ENCODE results near the gene MORN1. TPM values are rescaled to one million over a fixed set of nuclear protein-coding genes. Genes with fewer than 3 reads are reported as not detected.

The MORN1 gene
- total and polyA plus RNA-seq, 8 donors, result 2.6 to 18.1 (median 5.7) TPM

DNA sequence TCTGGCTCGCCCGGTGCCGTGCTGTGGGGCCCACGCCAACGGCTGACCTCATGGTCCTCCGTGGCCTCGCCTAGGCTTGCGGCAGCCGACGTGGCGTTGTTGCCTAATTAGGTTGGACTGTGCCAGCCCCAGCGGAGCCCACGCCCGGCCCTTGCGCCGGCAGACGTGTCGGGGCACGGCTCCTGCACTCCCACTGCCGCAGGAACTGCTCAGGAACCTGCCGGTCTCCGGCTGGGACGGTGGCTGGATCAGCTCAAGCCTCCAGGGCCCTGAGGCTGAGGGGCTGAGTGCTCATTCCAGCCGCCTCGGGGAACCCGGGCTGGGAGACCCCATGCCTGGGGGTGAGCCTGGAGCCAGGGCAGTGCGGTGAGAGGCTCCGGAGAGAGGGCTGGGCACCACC is 37.1 kb upstream of the MORN1 start:
- intact Hi-C loops (cut with DNase I; ENCODE audit: low total_unique reads), result no loop called here
- TF ChIP-seq POLR2A (IDR thresholded peaks at IDR 0.05) (no peak), POLR2AphosphoS5 (IDR thresholded peaks at IDR 0.05) (no peak), EP300 (IDR thresholded peaks at IDR 0.05) (no peak)
- TF ChIP-seq, protein P1, sequence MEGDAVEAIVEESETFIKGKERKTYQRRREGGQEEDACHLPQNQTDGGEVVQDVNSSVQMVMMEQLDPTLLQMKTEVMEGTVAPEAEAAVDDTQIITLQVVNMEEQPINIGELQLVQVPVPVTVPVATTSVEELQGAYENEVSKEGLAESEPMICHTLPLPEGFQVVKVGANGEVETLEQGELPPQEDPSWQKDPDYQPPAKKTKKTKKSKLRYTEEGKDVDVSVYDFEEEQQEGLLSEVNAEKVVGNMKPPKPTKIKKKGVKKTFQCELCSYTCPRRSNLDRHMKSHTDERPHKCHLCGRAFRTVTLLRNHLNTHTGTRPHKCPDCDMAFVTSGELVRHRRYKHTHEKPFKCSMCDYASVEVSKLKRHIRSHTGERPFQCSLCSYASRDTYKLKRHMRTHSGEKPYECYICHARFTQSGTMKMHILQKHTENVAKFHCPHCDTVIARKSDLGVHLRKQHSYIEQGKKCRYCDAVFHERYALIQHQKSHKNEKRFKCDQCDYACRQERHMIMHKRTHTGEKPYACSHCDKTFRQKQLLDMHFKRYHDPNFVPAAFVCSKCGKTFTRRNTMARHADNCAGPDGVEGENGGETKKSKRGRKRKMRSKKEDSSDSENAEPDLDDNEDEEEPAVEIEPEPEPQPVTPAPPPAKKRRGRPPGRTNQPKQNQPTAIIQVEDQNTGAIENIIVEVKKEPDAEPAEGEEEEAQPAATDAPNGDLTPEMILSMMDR (IDR thresholded peaks at IDR 0.05), result no peak
- Histone ChIP-seq H3K36me3 (no peaks in the 10 kb centered on the region), H3K9me3 (peaks cover 4 to 16% (median 13%) of the 10 kb centered on the region in 4 donors), H3K27ac (no peak overlapping the region), H3K4me3 (no peak overlapping the region), H3K27me3 (peaks cover 3 to 79% (median 29%) of the 10 kb centered on the region in 3 donors), H3K4me1 (no peaks in the 10 kb centered on the region)
- DNase-seq, result no peak
- WGBS, 5 donors, result 79 to 97% (median 92%) methylated on average over 10 to 28 of the region's 28 CpGs

DNA sequence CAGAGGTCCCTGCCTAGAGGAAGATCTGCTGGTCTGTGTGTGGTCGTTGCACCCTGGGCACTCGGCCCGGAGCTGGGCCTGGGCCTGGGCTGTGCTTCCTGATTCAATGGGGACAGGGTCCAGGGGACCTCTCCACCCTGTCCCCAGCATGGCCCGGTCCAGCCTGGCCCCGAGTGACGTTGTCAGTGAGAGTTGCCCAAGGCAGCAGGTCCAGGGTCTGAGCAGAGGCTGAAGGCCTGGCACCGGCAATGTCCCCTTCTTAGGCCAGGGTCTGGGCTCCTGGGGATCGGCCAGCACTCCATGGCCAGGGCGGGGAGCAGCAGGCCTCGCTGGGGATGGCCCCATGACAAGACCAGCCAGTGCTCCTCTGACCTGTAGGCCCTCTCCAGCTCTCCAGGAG is 36.6 kb upstream of the MORN1 start:
- Histone ChIP-seq H3K4me3 (no peak overlapping the region), H3K9me3 (peaks cover 6 to 21% (median 19%) of the 10 kb centered on the region in 4 donors), H3K27me3 (peaks cover 3 to 78% (median 24%) of the 10 kb centered on the region in 3 donors), H3K36me3 (no peaks in the 10 kb centered on the region), H3K4me1 (no peaks in the 10 kb centered on the region), H3K27ac (no peak overlapping the region)
- no peak for DNase-seq
- 63 to 82% (median 73%) methylated on average over 9 to 10 of the region's 10 CpGs; no CpG with 5 or more reads in 1 of the 5 donors for WGBS, 5 donors
- intact Hi-C loops (cut with DNase I; ENCODE audit: low total_unique reads), result no loop called here
- TF ChIP-seq POLR2A (IDR thresholded peaks at IDR 0.05), result no peak
- no peak for TF ChIP-seq EP300 (IDR thresholded peaks at IDR 0.05)
- TF ChIP-seq, protein P1 (IDR thresholded peaks at IDR 0.05), result no peak
- no peak for TF ChIP-seq POLR2AphosphoS5 (IDR thresholded peaks at IDR 0.05)

DNA sequence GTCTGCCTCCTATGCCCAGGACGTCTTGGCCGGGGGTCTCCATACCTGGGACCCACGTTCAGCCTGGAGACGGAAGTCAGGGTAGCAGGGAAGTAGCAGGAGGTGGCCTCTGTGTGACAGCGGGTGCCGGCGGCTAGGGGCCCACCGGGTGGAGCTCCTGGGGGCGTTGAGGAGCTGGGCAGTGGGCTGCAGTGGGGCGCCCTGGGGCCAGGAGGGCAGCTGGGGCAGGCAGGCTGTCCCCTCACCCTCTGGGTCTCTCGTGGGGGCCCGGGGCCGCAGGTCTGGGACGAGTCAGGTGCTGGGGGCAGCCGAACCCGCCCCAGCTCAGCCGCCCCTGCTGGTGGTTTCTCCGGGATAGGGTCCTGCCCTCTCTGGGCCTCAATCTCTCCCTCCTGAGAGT is 35.7 kb upstream of the MORN1 start:
- no peak for TF ChIP-seq POLR2AphosphoS5 (IDR thresholded peaks at IDR 0.05)
- TF ChIP-seq, protein P1 (IDR thresholded peaks at IDR 0.05), result no peak
- no peak for TF ChIP-seq EP300 (IDR thresholded peaks at IDR 0.05)
- no peak for TF ChIP-seq POLR2A (IDR thresholded peaks at IDR 0.05)
- H3K4me3 ChIP-seq, result no peak overlapping the region
- WGBS, 5 donors, result 72 to 88% (median 83%) methylated on average over 9 to 18 of the region's 18 CpGs
- intact Hi-C loops (cut with DNase I; ENCODE audit: low total_unique reads), result no loop called here
- H3K4me1 ChIP-seq, result no peaks in the 10 kb centered on the region
- no peaks in the 10 kb centered on the region for H3K36me3 ChIP-seq
- H3K27ac ChIP-seq, result no peak overlapping the region
- peaks cover 0 to 69% (median 19%) of the 10 kb centered on the region in 3 donors for H3K27me3 ChIP-seq
- DNase-seq, result no peak
- peaks cover 6 to 30% (median 24%) of the 10 kb centered on the region in 4 donors for H3K9me3 ChIP-seq

DNA sequence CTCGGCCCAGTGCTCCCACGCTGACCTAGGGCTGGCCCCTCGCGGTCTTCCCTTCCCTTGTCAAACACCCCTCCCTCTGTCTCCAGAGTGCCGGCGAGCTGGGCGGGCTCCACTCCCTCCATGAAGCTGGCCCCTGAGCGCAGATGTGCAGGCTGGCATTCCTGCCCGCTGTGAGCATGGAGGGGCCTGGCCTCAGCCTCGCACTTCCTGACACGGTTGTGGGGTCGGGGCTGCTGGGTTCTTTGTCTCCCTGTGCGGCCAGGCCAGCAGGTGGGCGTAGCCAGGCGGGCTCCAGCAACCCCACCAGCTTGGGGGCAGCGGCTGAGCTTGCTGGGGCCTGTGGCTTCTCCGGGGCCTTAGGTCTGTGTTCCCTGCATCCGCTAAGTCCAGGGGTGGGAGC is 35.2 kb upstream of the MORN1 start:
- no peak overlapping the region for H3K27ac ChIP-seq
- WGBS, 5 donors, result 44 to 57% (median 53%) methylated on average over 15 to 18 of the region's 18 CpGs
- no peak for DNase-seq
- no peaks in the 10 kb centered on the region for H3K4me1 ChIP-seq
- TF ChIP-seq POLR2A (IDR thresholded peaks at IDR 0.05) (no peak), EP300 (IDR thresholded peaks at IDR 0.05) (no peak), POLR2AphosphoS5 (IDR thresholded peaks at IDR 0.05) (no peak)
- TF ChIP-seq, protein P1 (IDR thresholded peaks at IDR 0.05), result no peak
- no peak overlapping the region for H3K4me3 ChIP-seq
- peaks cover 6 to 32% (median 24%) of the 10 kb centered on the region in 4 donors for H3K9me3 ChIP-seq
- no peaks in the 10 kb centered on the region for H3K36me3 ChIP-seq
- intact Hi-C loops (cut with DNase I; ENCODE audit: low total_unique reads), result no loop called here
- peaks cover 0 to 64% (median 19%) of the 10 kb centered on the region in 3 donors for H3K27me3 ChIP-seq
